ENCODE data around the gene SRPK1.

- TF ChIP-seq POLR2A (IDR thresholded peaks at IDR 0.05), result no peak
- TF ChIP-seq, protein P1, sequence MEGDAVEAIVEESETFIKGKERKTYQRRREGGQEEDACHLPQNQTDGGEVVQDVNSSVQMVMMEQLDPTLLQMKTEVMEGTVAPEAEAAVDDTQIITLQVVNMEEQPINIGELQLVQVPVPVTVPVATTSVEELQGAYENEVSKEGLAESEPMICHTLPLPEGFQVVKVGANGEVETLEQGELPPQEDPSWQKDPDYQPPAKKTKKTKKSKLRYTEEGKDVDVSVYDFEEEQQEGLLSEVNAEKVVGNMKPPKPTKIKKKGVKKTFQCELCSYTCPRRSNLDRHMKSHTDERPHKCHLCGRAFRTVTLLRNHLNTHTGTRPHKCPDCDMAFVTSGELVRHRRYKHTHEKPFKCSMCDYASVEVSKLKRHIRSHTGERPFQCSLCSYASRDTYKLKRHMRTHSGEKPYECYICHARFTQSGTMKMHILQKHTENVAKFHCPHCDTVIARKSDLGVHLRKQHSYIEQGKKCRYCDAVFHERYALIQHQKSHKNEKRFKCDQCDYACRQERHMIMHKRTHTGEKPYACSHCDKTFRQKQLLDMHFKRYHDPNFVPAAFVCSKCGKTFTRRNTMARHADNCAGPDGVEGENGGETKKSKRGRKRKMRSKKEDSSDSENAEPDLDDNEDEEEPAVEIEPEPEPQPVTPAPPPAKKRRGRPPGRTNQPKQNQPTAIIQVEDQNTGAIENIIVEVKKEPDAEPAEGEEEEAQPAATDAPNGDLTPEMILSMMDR (IDR thresholded peaks at IDR 0.05), result no peak
Observed at GRCh38 chr6:35811699-35811995, 109.3 kb downstream of the SRPK1 start.

Data from Peyer's patch (tissue), 4 donors.